Colon (tissue), 2 donors: ENCODE measurements around the gene GABBR1.

Experiments
- FAIRE-seq: peaks from 2 replicates; lab custom pipeline; 2012; peaks lifted over from hg19 to GRCh38; lab: Jason Lieb, UNC
- donor health status: control.
- donor health status: control.

The GABBR1 gene

GRCh38 chr6:29527126-29527525, 105.9 kb downstream of the GABBR1 start:
- no peak for FAIRE-seq

- FAIRE-seq = no peak
Measured at GRCh38 chr6:29525311-29525639, 107.7 kb downstream of the GABBR1 start.

- FAIRE-seq = no peak
Measured at GRCh38 chr6:29524444-29525310, 108.3 kb downstream of the GABBR1 start.

- no peak for FAIRE-seq
Measured at GRCh38 chr6:29524044-29524443, 108.9 kb downstream of the GABBR1 start.

GRCh38 chr6:29522227-29522626, 110.8 kb downstream of the GABBR1 start:
- FAIRE-seq = no peak

- no peak for FAIRE-seq
Measured at GRCh38 chr6:29521006-29521680, 111.8 kb downstream of the GABBR1 start.

GRCh38 chr6:29520232-29520631, 112.8 kb downstream of the GABBR1 start:
- no peak for FAIRE-seq

GRCh38 chr6:29519291-29520010, 113.5 kb downstream of the GABBR1 start:
- FAIRE-seq = no peak

- FAIRE-seq = no peak
Measured at GRCh38 chr6:29517728-29518440, 115.1 kb downstream of the GABBR1 start.

- FAIRE-seq = no peak
Measured at GRCh38 chr6:29517245-29517644, 115.7 kb downstream of the GABBR1 start.

- no peak for FAIRE-seq
Measured at GRCh38 chr6:29516108-29516507, 116.9 kb downstream of the GABBR1 start.

GRCh38 chr6:29510746-29511300, 122.2 kb downstream of the GABBR1 start:
- FAIRE-seq = no peak

GRCh38 chr6:29510202-29510601, 122.8 kb downstream of the GABBR1 start:
- no peak for FAIRE-seq
